Small intestine (tissue), 7 donors: ENCODE data around the gene WDR59. TPM values are rescaled to one million over a fixed set of nuclear protein-coding genes. Genes with fewer than 3 reads are reported as not detected.
"Not testable (repeated sequence)": the region's sequence is repeated elsewhere in the genome, so short reads cannot be mapped to it uniquely, and the experiment has no call there.

Experiments
- DNase-seq, 2 donors: peaks; one replicate each; pipeline versions ENCODE4 v3.0.0 to v3.0.0-alpha.2; 2013
- FAIRE-seq: peaks from 2 replicates; lab custom pipeline; 2012; peaks lifted over from hg19 to GRCh38; lab: Jason Lieb, UNC
- H3K27ac ChIP-seq, 3 donors: one replicate each; pipeline ENCODE4 v1.5.1; 2013; ENCODE audit warnings: low read length in 2 of 3, mild to moderate bottlenecking in 2 of 3, control low read depth in 1 of 3, inconsistent platforms in 1 of 3, low read depth in 1 of 3, moderate library complexity in 1 of 3
- H3K27me3 ChIP-seq, 3 donors: one replicate each; pipeline ENCODE4 v1.6.1; 2013; ENCODE audit warnings: low read length in 3 of 3, inconsistent platforms in 1 of 3; ENCODE audit not compliant: control insufficient read depth in 3 of 3, insufficient read depth in 3 of 3
- H3K36me3 ChIP-seq, 3 donors: one replicate each; pipeline ENCODE4 v1.6.1; 2013; ENCODE audit warnings: low read length in 3 of 3, inconsistent platforms in 1 of 3, low read depth in 1 of 3, mild to moderate bottlenecking in 1 of 3, moderate library complexity in 1 of 3; ENCODE audit not compliant: control insufficient read depth in 3 of 3, insufficient read depth in 2 of 3
- H3K4me1 ChIP-seq, 3 donors: one replicate each; pipeline ENCODE4 v1.6.1; 2013; ENCODE audit warnings: low read length in 2 of 3, inconsistent platforms in 1 of 3, low read depth in 1 of 3, mild to moderate bottlenecking in 1 of 3, moderate library complexity in 1 of 3; ENCODE audit not compliant: control insufficient read depth in 3 of 3, insufficient read depth in 2 of 3
- H3K4me3 ChIP-seq, 3 donors: one replicate each; pipeline ENCODE4 v1.5.1; 2013; ENCODE audit warnings: low read length in 3 of 3, control low read depth in 1 of 3, inconsistent platforms in 1 of 3, low read depth in 1 of 3, mild to moderate bottlenecking in 1 of 3, moderate library complexity in 1 of 3
- H3K9me3 ChIP-seq, 2 donors: one replicate each; pipeline ENCODE4 v1.6.1; 2013; ENCODE audit warnings: low read depth in 1 of 2, low read length in 1 of 2; ENCODE audit not compliant: control insufficient read depth in 2 of 2, insufficient read depth in 1 of 2
- WGBS, 3 donors: extraction: QIAGEN DNeasy Blood & Tissue Kit; methylation state at CpG; one replicate each; pipeline ENCODE4 v1.1.7; 2013; 5-methylcytosine and 5-hydroxymethylcytosine counted together
- polyA plus RNA-seq, 4 donors: library from polyadenylated mRNA; stranded (reverse) in 3 of 4; unstranded in 1 of 4; fragments of 200-250 nt in 3 of 4; fragments of 120-200 nt in 1 of 4; gene quantifications; one replicate each; pipeline versions ENCODE4 v1.2.1 to v1.2.3, GENCODE V29; 2013
- donor health status: healthy with polysubstance abuse.
- donor health status: control.
- donor health status: control.
- donor health status: Bipolar disorder and iron deficiency.
- donor health status: healthy.

WDR59 gene
- polyA plus RNA-seq, 4 donors = 13.9 to 68.9 (median 25.2) TPM

DNA sequence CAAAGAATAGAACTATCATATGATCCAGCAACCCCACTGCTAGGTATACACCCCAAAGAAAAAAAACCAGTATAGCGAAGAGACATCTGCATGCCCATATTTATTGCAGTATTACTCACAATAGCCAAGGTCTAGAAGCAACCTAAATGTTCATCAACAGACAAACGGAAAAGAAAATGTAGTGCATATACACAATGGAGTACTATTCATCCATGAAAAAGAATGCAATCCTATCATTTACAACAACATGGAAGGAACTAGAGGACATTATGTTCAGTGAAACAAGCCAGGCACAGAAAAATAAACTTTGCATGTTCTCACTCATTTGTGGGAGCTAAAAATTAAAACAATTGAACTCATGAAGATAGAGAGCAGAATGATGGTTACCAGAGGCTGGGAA is 55.3 kb downstream of the WDR59 start:
- DNase-seq (no peak), FAIRE-seq (no peak)
- Histone ChIP-seq H3K27ac (no peak overlapping the region), H3K9me3 (no peaks in the 10 kb centered on the region), H3K27me3 (no peaks in the 10 kb centered on the region), H3K36me3 (peaks cover 2 to 33% (median 3%) of the 10 kb centered on the region in 3 donors), H3K4me3 (no peak overlapping the region), H3K4me1 (no peaks in the 10 kb centered on the region)
- 88 to 96% (median 95%) methylated on average over 2 of the region's 2 CpGs for WGBS, 3 donors

DNA sequence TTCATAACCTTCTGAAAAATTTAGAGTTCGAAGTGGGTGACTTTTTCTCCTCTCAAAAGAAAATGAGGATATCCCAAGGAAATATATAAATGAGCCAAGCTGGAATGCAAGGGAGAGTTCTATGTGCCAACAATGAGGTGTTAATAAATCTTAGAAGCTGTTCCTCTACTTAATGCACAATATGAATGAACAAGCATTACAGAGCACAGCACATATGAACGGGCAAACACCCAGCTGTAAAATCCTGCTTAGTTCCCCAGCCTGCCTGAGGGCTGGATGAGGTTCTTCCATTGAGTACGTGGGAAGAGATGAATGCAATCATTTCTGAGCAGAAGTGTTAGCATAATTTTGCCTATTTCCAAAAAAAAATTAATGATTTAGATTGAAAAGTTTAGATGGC is 58.1 kb downstream of the WDR59 start:
- no peaks in the 10 kb centered on the region for H3K27me3 ChIP-seq
- DNase-seq = no peak
- peaks cover 0 to 34% (median 2%) of the 10 kb centered on the region in 3 donors for H3K36me3 ChIP-seq
- no peak overlapping the region for H3K27ac ChIP-seq
- H3K4me3 ChIP-seq = no peak overlapping the region
- WGBS, 3 donors = 82 to 95% (median 93%) methylated on average over 3 of the region's 3 CpGs
- FAIRE-seq = no peak
- no peaks in the 10 kb centered on the region for H3K9me3 ChIP-seq
- H3K4me1 ChIP-seq = no peaks in the 10 kb centered on the region

DNA sequence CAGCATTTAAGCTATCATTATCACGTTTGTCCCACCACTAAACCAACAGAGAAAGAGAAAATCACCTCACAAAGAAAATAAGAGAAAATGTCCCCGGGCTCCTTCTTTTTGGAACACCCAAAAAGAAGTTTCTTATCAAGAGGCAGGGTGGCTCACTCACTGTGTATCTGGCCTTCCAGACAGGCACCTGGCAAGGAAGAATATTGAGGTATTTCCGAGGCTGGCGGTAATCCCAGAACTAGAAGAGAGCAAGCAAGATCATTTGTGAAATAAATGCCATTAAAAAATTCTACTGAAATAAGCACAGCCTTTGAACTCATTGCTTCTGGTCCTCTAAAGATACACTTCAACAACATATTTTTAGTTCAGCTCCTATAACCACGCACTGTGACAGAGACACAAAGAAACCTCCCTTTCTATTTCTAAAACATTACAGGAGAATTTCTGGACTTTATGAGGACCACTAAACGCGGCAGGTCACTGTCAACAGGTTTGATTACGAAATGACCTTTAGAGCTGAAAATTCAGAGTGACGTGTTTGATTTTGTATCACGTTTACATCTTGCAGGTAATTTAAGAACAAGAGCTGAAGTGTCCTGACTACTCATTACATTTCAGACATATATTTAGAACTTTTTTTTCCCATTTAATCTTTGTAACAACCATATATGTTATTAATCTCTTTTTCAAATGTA is 61.0 kb downstream of the WDR59 start:
- FAIRE-seq (no peak), DNase-seq (no peak)
- no peaks in the 10 kb centered on the region for H3K4me1 ChIP-seq
- no peak overlapping the region for H3K27ac ChIP-seq
- no peaks in the 10 kb centered on the region for H3K9me3 ChIP-seq
- H3K36me3 ChIP-seq = peaks cover 3 to 42% (median 4%) of the 10 kb centered on the region in 3 donors
- WGBS, 3 donors = 87 to 92% (median 91%) methylated on average over 10 of the region's 10 CpGs
- H3K4me3 ChIP-seq = no peak overlapping the region
- H3K27me3 ChIP-seq = no peaks in the 10 kb centered on the region

DNA sequence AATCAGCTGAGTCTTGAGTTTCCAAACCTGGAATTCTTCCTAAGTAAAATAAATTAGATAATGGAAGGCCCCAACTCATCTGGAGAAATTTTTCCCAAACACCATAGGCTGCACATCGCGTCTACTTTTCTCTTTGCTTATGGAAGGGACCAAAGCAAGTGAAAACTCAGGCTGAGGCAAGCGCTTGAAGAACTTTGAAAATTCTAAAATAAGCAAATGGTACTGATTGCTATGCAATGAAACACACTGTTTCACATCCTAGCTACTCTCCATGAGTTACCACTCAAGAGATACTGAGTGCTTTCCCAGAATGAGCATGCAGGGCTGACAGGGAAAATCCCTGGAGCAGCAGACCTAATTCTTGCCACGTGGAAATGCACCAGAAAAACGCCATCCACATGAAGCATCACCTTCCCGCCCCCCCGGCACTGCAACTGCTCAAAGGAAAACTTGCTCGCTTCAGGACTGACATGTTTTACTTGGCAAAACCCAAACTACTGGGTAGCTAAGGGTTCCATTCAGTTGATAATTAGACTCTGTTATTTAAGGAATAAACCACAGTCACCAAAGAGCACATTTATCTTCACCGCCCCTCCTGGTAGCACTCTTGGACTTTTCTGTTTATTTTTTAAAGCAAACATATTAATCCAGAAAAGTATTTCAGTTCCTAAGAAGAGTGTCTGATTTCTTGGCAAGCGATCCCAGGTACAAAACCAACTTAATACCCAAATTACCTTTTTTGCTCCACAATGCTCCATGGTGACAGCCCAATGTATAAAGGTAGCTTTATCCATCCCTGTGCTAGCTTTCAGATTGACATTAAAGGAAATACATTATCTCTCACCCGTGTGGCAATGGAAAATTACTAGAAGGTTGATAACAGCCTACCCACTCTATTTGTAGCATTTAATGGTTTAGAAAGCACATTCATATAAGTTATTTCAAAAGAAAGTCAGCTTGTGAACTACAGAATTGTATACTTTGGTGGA is 62.5 kb downstream of the WDR59 start:
- Histone ChIP-seq H3K27ac (no peak overlapping the region), H3K4me1 (no peaks in the 10 kb centered on the region), H3K36me3 (peaks cover 3 to 41% (median 4%) of the 10 kb centered on the region in 3 donors), H3K4me3 (no peak overlapping the region), H3K9me3 (no peaks in the 10 kb centered on the region), H3K27me3 (no peaks in the 10 kb centered on the region)
- FAIRE-seq = no peak
- WGBS, 3 donors = 79 to 85% (median 81%) methylated on average over 11 of the region's 11 CpGs
- no peak for DNase-seq

DNA sequence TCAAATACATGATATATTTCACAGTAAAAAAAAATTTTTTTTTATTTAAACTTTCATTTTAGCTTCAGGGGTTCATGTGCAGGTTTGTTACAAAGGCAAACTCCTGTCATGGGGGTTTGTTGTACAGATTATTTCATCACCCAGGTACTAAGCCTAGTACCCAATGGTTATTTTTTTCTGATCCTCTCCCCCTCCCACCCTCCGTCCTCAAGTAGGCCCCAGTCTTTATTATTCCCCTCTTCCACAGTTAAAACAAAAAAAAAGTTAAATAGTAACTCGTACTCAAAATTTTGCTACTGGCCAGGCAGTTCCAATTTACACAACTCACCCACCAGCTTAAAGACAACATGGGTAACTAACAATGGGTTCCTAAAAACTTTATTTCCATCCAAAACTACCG is 63.9 kb downstream of the WDR59 start:
- H3K36me3 ChIP-seq = peaks cover 7 to 47% (median 7%) of the 10 kb centered on the region in 3 donors
- FAIRE-seq = no peak
- WGBS, 3 donors = 93 to 97% (median 94%) methylated on average over 3 of the region's 3 CpGs
- DNase-seq = no peak
- H3K4me1 ChIP-seq = no peaks in the 10 kb centered on the region
- H3K4me3 ChIP-seq = no peak overlapping the region
- no peaks in the 10 kb centered on the region for H3K27me3 ChIP-seq
- no peak overlapping the region for H3K27ac ChIP-seq
- H3K9me3 ChIP-seq = no peaks in the 10 kb centered on the region

DNA sequence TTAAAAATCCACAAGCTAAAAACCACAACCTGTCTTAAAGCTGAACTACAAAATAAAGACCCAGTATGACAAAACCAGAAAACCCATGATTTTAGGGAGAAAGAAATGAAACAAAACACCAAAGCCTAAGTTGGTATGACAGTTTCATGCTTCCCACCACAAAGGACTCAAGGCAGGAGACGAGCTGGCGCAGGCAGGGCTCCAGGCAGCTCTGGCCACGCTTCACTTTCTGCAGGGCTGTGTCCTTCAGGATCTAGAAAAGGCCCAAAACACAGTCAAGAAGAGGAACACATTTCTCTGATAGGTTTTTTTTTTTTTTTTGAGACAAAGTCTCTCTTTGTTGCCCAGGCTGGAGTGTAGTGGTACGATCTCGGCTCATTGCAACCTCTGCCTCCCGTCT is 75.3 kb downstream of the WDR59 start:
- peaks cover 19 to 59% (median 31%) of the 10 kb centered on the region in 3 donors for H3K36me3 ChIP-seq
- H3K27ac ChIP-seq = no peak overlapping the region
- DNase-seq = no peak
- no peak for FAIRE-seq
- H3K27me3 ChIP-seq = no peaks in the 10 kb centered on the region
- no peaks in the 10 kb centered on the region for H3K4me1 ChIP-seq
- H3K9me3 ChIP-seq = peaks cover 0 to 47% of the 10 kb centered on the region in 2 donors
- no peak overlapping the region for H3K4me3 ChIP-seq
- WGBS, 3 donors = 92 to 98% (median 97%) methylated on average over 6 of the region's 6 CpGs

DNA sequence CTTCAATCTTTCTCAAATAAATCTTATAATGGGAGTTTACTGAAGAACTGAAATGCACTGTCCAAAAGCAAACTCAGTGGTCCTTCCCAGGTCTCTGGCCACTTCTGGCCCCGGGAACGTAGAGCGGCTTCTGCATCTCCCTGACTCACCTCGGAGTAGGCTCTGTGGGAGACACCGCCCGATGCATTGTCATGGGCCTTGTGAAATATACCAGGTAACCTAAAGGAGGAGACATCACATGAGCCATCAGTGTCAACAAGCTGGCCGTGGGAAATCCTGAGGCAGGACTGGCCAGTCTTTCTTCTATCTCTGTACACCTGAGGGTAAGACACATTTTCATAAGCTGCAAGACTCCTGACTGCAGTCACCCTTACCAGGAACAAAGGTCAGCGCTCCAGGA is 76.2 kb downstream of the WDR59 start:
- not testable (repeated sequence) for H3K27ac ChIP-seq, DNase-seq, H3K4me1 ChIP-seq, H3K27me3 ChIP-seq, FAIRE-seq, H3K4me3 ChIP-seq
- peaks cover 12 to 54% (median 23%) of the 10 kb centered on the region in 3 donors for H3K36me3 ChIP-seq
- 95 to 97% (median 96%) methylated on average over 7 to 8 of the region's 8 CpGs for WGBS, 3 donors
- peaks cover 0 to 39% of the 10 kb centered on the region in 2 donors for H3K9me3 ChIP-seq

DNA sequence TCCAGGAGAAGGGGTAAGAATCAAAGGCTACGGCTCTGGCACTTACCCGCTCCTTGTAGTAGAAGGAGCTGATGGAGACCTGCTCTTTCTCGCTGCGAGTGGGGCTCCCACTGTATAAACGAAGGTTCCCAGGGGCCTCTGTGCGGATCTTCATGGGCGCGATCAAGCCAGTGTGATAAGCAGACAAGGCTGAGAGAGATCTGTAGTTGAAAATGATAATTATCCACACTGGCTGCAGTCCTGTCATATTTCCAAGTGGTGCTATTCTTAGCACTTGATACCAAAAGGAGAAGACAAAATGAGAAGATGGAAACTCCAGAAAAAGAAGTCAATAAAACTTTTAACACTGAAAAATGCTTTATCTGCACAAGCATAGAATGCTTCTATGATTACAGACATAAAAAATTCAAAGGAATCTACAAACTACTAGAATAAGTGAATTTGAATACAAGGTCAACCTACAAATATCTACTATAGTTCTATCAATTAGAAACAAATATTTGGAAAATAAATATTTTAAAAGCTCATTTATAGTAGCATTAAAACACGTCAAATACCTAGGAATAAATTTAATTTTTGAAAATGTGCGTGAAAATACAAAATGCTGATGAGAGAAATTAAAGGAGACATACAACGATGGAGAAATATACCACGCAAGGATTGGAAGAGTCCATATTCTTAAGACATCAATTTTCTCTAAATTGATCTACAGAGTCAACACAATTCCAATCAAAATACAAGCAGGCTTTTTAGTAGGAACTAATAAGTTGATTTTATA is 80.8 kb downstream of the WDR59 start:
- peaks cover 3 to 30% (median 12%) of the 10 kb centered on the region in 3 donors for H3K36me3 ChIP-seq
- 95 to 98% (median 97%) methylated on average over 12 of the region's 12 CpGs for WGBS, 3 donors

More for the DNA sequence above, 80.8 kb downstream of the WDR59 start:
- FAIRE-seq (no peak), DNase-seq (no peak)
- Histone ChIP-seq H3K4me3 (no peak overlapping the region), H3K27ac (no peak overlapping the region), H3K9me3 (peaks cover 0 to 12% of the 10 kb centered on the region in 2 donors), H3K4me1 (no peaks in the 10 kb centered on the region), H3K27me3 (no peaks in the 10 kb centered on the region)
